SKM-1 treated with dmso at 0.1 percent for 144 hours (cell line): ENCODE data around the gene ADAM10.

Experiments used
- DNase-seq: peaks from one replicate; lab custom pipeline; 2025; ENCODE audit not compliant: unreplicated experiment; lab: John Stamatoyannopoulos, UW

Gene ADAM10

GRCh38 chr15:58556028-58556361 is 193.5 kb downstream of the ADAM10 start:
- no peak for DNase-seq

DNA sequence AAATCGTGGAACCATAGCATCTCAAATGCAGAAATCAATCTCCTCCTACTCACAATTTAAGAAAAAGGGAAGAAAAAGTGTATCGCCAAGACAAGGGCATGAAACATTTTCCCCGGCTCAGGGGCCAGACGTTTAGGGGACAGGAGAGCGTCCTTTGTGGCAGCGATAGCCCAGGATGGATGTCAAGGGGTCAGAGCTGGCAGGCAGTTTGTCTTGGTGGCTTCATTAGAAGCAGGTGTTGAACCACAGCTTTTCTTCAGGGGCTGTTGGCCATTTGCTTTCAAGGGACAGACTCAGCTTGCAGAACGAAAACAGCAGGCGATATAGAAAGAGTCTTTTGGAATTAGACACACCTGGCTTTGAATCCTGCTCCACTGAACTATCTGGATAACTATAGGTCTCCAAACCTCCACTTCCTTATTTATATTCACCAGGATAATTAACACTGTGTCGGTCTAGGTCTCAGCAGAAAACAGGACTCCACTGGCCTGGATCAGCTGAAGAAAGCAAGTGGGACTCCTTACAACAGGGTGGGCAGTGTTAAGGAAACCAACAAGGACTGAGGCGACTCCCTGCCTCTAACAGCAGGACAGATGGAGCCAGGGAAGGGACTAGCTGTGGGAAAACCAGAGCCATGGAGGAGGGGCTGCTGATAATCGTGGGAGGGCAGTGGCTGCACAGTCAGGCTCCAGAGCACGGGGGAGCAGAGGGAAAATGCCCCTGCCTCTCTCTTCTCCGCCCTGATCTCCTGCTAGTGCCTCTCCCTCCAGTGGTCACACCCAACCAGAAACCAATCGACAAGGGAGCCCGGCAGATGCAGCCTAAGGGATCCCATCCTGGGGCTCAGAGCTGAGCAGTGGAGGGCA is 194.1 kb downstream of the ADAM10 start:
- DNase-seq = no peak

DNA sequence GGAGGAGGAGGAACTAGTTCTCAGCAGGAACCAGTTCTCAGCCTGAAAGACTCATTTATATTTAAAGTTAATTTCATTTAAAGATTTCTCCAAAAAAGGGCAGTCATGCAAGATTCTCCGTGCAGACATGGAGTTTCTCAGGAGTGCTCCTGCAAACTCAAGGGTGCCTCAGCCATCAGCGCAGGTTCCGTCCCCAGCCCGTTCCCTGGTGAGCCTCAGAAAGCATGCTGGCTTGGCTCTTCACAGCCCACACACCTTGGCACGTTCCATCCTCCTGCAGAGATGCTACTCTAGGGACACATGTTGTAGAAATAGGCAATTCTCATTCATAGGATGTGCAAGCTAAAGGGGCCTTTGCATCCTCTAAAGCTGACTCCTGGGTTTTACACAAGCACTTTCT is 194.7 kb downstream of the ADAM10 start:
- DNase-seq = no peak

- no peak for DNase-seq
These were observed 196.1 kb downstream of the ADAM10 start for GRCh38 chr15:58553365-58553918.

GRCh38 chr15:58552505-58553364 is 196.8 kb downstream of the ADAM10 start:
- no peak for DNase-seq

DNA sequence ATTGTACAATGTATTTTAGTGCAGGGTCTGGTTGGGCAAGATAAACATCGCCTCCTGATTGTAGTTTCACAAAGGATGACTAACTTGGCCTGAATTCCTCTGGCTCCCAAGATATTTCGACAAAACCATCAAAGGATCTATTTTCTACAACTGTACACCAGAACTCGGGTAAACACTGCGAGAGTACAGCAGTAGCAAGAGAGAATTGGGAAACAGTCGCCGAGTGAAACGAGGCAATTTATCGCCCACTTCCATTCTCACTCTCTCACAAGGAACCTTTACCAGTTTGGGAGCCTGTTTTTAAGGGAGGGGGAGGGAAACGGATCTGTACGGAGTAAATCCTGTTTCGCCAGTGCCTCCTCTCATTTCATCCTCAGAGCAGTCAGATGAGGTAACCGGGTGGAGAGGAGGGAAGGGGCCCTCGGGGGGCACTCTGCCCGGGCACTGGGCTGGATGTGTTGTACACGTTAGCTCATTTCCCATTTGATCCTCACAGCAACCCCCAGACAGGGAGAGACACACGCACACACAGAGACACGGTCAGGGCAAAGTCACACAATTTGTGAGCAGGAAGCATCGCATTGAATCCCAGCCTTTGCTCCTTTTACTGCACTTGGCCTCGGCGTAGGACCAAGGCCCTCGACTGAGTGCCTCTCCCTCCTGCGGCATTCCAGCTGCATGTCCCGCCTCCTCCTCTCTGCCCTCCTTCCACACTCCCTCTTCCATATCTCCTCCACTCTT is 197.6 kb downstream of the ADAM10 start:
- DNase-seq = peak; percentile 58

DNA sequence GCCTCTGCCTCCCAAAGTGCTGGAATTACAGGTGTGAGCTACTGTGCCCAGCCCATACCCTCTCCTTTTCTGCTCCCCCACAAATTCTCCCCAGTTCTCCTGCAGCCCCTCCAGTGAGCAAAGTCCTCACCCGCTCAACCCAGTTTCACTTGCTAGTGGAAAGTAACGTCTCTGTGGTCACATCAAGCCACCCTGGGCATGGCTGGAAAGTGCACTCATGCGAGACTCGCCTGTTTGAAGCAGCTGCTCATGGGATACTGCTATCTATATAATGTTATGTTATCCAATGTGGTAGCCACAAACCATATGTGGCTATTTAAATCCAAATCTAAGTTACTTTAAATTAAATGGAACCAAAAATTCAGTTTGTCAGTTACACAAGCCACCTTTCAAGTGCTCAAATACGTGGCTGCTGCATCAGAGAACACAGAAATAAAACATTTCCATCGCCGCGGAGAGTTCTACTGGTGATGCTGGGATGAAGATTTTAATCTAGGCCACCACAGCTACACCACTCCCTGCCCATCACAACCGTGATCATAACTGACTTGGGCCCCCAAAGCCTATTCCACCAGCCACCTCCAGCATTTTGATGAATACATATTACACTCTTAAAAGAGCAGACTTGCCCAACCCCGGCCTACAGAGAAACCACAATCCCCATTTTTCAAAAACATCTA is 198.3 kb downstream of the ADAM10 start:
- DNase-seq = no peak

GRCh38 chr15:58549785-58550074 is 199.8 kb downstream of the ADAM10 start:
- DNase-seq = no peak

DNA sequence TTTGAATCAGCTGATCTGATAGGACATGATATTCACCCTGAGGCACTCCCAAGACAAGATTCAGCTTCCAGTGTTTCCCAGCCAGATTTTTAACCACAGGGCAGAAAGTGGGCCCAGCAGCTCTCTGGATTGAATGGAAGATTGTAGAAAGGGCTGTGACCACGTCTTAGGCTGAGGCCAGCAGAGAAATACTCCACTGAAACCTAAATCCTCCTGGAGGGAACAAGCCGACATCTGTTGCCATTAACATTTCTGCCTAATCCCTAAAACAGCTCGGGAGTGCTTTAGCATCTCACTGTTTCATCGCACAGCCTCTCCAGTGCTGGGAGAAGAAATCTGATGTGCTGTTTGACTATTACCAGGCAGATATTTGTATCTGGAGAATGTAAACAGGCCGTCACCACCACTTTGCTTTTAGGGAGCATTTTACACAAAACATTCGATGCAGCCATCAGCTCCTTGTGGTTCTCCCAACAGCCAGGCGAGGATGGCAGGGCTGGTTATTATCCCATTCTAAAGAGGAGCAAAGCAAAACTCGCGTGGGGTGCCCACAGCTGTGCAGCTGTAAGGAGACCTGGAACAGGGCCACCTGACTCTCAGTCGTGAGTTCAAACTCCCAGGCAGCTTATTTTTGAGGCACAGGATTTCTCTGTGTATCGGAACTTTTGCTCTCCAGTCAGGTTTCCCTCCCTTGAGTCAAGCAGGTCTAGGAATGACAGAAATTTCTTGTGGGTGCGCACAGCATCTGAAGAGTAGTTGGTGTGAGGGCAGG is 200.3 kb downstream of the ADAM10 start:
- no peak for DNase-seq

DNA sequence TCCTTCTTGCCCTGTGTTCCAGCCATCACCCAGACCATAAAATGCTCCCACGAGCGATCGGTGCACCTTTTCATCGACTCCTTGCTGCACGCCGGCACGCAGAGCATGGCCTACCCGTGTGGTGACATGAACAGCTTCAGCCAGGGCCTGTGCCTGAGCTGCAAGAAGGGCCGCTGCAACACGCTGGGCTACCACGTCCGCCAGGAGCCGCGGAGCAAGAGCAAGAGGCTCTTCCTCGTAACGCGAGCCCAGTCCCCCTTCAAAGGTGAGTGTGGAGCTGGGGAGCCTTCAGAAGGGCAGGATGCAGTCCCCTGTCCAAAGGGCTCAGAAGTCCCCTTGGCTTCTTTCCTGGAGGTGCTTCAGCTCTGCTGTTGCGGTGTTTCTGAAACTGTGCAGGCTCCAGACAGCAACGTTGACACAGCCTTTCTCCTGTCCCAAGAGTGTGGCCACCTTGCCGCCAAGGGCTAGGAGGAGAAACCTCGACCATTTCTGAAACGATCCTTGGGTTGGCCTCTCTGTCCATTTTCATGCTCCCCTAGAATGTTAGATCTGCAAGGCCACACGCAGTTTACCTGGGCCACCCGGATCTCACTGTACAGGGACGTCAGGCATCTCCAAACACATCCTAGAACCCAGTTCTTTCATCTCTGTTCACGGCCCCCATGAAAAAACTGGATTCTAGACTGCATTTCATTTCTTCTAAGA is 201.0 kb downstream of the ADAM10 start:
- no peak for DNase-seq

- no peak for DNase-seq
These were observed 201.7 kb downstream of the ADAM10 start for GRCh38 chr15:58547628-58548307.

DNA sequence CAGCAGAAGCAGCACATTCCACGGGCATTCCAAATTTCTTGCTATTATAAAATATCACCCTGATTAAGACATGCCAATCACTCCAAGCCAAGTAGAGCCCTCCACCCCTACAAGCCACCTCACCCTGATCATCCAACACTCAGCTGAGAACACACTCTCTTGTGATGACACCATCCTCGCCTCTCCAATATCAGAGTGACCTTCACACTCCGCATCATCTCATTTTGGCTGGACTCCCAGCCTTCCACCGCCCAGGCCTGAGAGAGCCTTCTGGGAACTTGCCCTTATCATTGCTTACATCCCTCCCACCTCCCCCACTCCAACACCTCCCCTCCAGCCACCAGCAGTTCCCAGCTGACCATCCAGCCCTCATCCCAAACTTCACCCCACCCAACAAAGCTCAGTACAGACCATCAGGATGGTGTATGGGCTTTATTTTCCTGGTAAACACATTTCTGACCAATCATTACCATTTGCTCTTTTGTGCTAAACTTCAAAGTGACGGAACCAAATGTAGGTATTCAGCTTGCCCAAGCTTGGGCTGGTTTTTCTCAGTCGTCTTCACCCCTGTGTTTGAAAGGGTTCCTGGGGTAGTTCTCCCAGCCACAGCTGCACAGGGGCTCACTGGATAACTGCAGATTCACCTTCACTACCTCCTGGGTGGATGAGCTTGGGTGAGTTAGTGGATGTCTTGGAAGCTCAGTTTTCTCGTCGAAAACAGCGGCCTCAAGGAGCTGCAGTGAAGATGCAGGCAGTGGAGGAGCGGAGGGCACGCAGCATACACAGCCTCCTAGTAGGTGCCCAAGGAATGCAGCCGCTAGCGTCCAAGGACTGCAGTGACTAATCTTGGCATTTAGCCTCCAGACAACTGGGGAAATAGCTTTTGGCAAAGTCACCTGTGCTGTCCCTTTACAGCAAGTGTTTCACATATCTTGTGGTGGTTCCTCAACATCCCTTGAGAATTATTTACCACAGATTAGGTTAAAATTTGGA is 202.6 kb downstream of the ADAM10 start:
- no peak for DNase-seq

DNA sequence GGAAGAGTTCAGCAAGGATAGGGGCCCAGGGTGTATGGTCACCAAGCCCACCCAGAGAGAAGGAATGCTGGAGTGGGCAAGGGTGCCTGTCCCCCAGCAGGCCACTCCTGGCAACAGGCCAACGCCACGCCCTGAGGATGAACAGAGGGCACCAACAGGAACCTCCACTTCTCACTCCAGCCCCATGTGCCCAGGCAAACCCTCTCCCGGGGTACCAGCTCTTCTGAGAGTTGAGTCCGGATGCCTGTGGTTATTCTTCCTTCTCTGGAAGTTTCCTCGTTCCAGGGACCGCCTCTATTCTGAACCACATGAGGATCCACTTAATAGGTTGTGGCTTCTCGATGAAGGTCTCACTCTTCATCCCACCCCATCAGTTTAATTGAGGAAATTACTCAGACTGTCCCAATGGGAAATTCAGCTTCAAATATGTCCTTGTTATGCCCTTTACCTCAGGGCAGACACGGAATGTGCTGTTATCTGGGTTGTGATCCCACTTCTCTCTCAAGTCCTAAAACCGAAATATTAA is 203.4 kb downstream of the ADAM10 start:
- DNase-seq = no peak

- DNase-seq = no peak
These were observed 204.0 kb downstream of the ADAM10 start for GRCh38 chr15:58545307-58546065.

DNA sequence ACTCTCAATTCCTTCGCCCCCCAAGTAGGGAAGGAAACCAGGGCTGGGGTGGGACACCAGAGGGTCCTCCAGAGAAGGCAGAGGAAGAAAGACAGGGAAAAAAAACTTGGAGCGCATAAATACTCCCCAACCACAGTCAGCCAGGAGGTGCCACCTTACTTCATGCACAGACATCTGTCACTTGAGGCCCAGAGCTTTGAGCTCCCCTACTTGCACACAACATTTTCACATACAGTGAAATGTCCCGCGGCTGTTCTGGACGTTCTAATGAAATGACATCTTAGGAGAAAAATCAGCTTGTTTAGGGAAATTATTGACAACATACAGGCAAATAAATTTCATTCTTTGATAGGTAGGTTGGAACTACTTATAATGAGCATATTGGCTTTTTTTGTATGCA is 204.8 kb downstream of the ADAM10 start:
- no peak for DNase-seq

DNA sequence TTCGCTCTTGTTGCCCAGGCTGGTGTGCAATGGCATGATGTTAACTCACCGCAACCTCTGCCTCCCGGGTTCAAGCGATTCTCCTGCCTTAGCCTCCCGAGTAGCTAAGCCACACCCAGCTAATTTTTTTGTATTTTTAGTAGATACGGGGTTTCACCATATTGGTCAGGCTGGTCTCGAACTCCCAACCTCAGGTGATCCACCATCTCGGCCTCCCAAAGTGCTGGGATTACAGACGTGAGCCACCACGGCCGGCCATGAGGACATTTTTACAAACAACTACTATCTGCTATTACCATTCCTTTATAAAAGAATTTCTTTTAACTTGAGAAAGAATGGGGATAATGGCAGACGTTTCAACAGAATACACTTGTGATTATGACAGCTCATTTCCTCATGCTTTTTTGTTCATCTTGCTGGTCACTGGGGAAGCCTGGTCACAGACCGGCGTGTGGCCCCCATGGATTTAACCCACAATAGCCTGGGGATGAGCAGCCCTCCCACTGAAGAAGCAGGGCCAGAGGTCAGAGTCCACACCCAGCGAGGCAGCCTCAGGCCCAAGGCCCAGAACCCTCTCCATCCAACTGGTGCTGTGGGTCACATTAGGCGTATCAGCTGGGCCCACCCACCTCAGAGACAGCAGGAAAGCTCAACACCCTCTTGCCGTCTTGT is 205.7 kb downstream of the ADAM10 start:
- DNase-seq = no peak
